Esophagus muscularis mucosa (tissue), 4 donors: ENCODE data around the gene ABCF2.

Experiments
- CTCF ChIP-seq, 3 experiments: fragments of 200-600 bp in 2 of 3; fragments of 450-650 bp in 1 of 3; sonication (generic) in 2 of 3; IDR thresholded peaks; one replicate each; pipeline ENCODE4 v1.5.1; 2017 to 2019; ENCODE audit warnings: antibody characterized with exemption in 3 of 3, mild to moderate bottlenecking in 2 of 3, moderate library complexity in 1 of 3
- EP300 ChIP-seq: sonication (generic); formaldehyde crosslinking; IDR thresholded peaks from one replicate; pipeline ENCODE4 v1.6.1; 2017; ENCODE audit warnings: antibody characterized with exemption
- POLR2AphosphoS5 ChIP-seq, 2 donors: sonication (generic); formaldehyde crosslinking; IDR thresholded peaks; one replicate each; pipeline ENCODE4 v1.6.1; 2017; ENCODE audit warnings: antibody characterized with exemption in 2 of 2

GRCh38 chr7:151261529-151261928 lies 34.5 kb upstream of the ABCF2 start:
- TF ChIP-seq CTCF (IDR thresholded peaks at IDR 0.05) (no peak), POLR2AphosphoS5 (IDR thresholded peaks at IDR 0.05) (no peak), EP300 (no peak)
